ENCODE data around the gene LRRC59. TPM values are rescaled to one million over a fixed set of nuclear protein-coding genes. Genes with fewer than 3 reads are reported as not detected.
A peak's percentile ranks its signal among the peaks of the same experiment; 100 is the strongest.

LRRC59 gene
- total and polyA plus RNA-seq, 2 of the 4 experiments (the other 2 are of a cell fraction): 139 to 233 TPM

- TF ChIP-seq MAZ (IDR thresholded peaks at IDR 0.05; ENCODE audit: borderline replicate concordance, low read depth, low read length): peak; percentile 10; the same call in 1 of the 2 replicates
- no peak for TF ChIP-seq SMC3 (IDR thresholded peaks at IDR 0.05; ENCODE audit: low read depth, low read length)
- peak; percentile 91 for TF ChIP-seq POLR2A (IDR thresholded peaks at IDR 0.05; ENCODE audit: low read depth, low read length)
These were observed 24.4 kb downstream of the LRRC59 start, which contains the start of the genes EME1 and MRPL27 (continued) for GRCh38 chr17:50372758-50373556.

- peak overlapping the region; percentile 89 for H2AK5ac ChIP-seq (ENCODE audit: low read depth, low read length)
- H3K9ac ChIP-seq (ENCODE audit: low read depth, low read length): peak overlapping the region; percentile 88
- TF ChIP-seq CHD1 (IDR thresholded peaks at IDR 0.05; ENCODE audit: low read depth, low read length) (no peak), CEBPB (IDR thresholded peaks at IDR 0.05; ENCODE audit: low read depth, low read length) (no peak)
- in situ Hi-C loops (cut with MboI; ENCODE audit: low sequenced_read_pairs): no loop called here
- peak overlapping the region; percentile 98 for H2AK9ac ChIP-seq (replicated peaks; ENCODE audit: low read depth, low read length, poor library complexity)
- dilution Hi-C loops (cut with HindIII; ENCODE audit: low sequenced_read_pairs, unreplicated experiment): no loop called here
- H2AFZ ChIP-seq (replicated peaks; ENCODE audit: low read length, poor library complexity): peak overlapping the region; percentile 98
- no peak for DNase-seq
- no peaks in the 10 kb centered on the region for H3K9me3 ChIP-seq (ENCODE audit: control insufficient read depth, insufficient read depth, low read length)
- ChIA-PET CTCF (no interaction called here), POLR2A (ENCODE audit: unreplicated experiment) (no interaction called here)
- H2BK20ac ChIP-seq (ENCODE audit: low read depth, low read length): no peak overlapping the region
- H3K27ac ChIP-seq (ENCODE audit: insufficient read depth, low read length): peak overlapping the region; percentile 95
- peak overlapping the region; percentile 96 for H2BK5ac ChIP-seq (ENCODE audit: low read depth, low read length, poor library complexity, severe bottlenecking)
- peak overlapping the region; percentile 4; the same call in 1 of the 2 replicates for H2BK120ac ChIP-seq (ENCODE audit: low read depth, low read length)
- H3K36me3 ChIP-seq (ENCODE audit: control insufficient read depth, insufficient read depth, low read length): peaks cover 24% of the 10 kb centered on the region
- H3K4me2 ChIP-seq (ENCODE audit: low read depth, low read length): peak overlapping the region; percentile 88
- H3K56ac ChIP-seq (ENCODE audit: extremely low read depth, insufficient read depth, low read length): peak overlapping the region; percentile 98
- H4K91ac ChIP-seq (ENCODE audit: insufficient read depth, low read depth, low read length): peak overlapping the region; percentile 20
- peak overlapping the region; percentile 99; the same call in 1 of the 2 replicates for H4K5ac ChIP-seq (ENCODE audit: low read depth, low read length)
- H2BK15ac ChIP-seq (ENCODE audit: low read depth, low read length): no peak overlapping the region
- intact Hi-C loops (cut with micrococcal nuclease): no loop called here
- H3K18ac ChIP-seq (ENCODE audit: low read depth, low read length): no peak overlapping the region
- peak overlapping the region; percentile 74 to 100 for H4K8ac ChIP-seq (ENCODE audit: low read depth in 2 of 2, low read length in 2 of 2)
- H3K9me1 ChIP-seq (ENCODE audit: insufficient read depth, low read length): peaks cover 7% of the 10 kb centered on the region; the same call in 1 of the 2 replicates
- peak overlapping the region; percentile 67 for H3K4me3 ChIP-seq (ENCODE audit: insufficient read depth, low read depth, low read length)
- TSS peak; percentile 37 for BruUV-seq (replicated peaks)
- H3K14ac ChIP-seq (replicated peaks; ENCODE audit: low read depth, low read length): peak overlapping the region; percentile 91
- H3K23ac ChIP-seq (ENCODE audit: low read depth, low read length): peak overlapping the region; percentile 86
- H3K4me1 ChIP-seq (ENCODE audit: control insufficient read depth, insufficient read depth, low read length): no peaks in the 10 kb centered on the region
- peak; percentile 12 for ATAC-seq (ENCODE audit: low read depth)
- H4K20me1 ChIP-seq (ENCODE audit: insufficient read depth, low read length): no peaks in the 10 kb centered on the region
- 10% methylated on average over 7 of the region's 14 CpGs; no CpG with 5 or more reads in 1 of the 2 experiments for WGBS, 2 experiments (ENCODE audit: extremely low coverage in 2 of 2, insufficient read length in 1 of 2)
- peak overlapping the region; percentile 99 for H3K4ac ChIP-seq (ENCODE audit: low read depth, low read length)
- H3K27me3 ChIP-seq (ENCODE audit: control insufficient read depth, insufficient read depth, low read length): no peaks in the 10 kb centered on the region
- H3K79me1 ChIP-seq (ENCODE audit: low read depth in 1 of 2, low read length in 2 of 2): peaks cover 33 to 51% of the 10 kb centered on the region in 2 experiments
These were observed 25.0 kb downstream of the LRRC59 start for GRCh38 chr17:50372222-50372757.
